Stimulated activated naive CD8-positive, alpha-beta T cell treated with anti-CD3 and anti-CD28 coated beads, Interleukin-15, Interleukin-2, amounts not matched to agents 100 ng/mL and 50 ng/mL, for 24 hours (primary cell): Measurements from ENCODE around the gene ABCD1.
"Not testable (repeated sequence)": the region's sequence is repeated elsewhere in the genome, so short reads cannot be mapped to it uniquely, and the experiment has no call there.

Source experiments
- H3K27ac Mint-ChIP-seq: one replicate; pipeline ENCODE4 v1.8.0; 2021; ENCODE audit warnings: mild to moderate bottlenecking, mixed read lengths
- H3K27me3 Mint-ChIP-seq: one replicate; pipeline ENCODE4 v1.8.0; 2021; ENCODE audit warnings: mixed read lengths
- H3K36me3 Mint-ChIP-seq: one replicate; pipeline ENCODE4 v1.8.0; 2021; ENCODE audit warnings: low read depth, mixed read lengths
- H3K4me1 Mint-ChIP-seq: one replicate; pipeline ENCODE4 v1.8.0; 2021; ENCODE audit warnings: low read depth, mixed read lengths
- H3K4me3 Mint-ChIP-seq: one replicate; pipeline ENCODE4 v1.8.0; 2021; ENCODE audit warnings: mild to moderate bottlenecking, mixed read lengths
- H3K9me3 Mint-ChIP-seq: one replicate; pipeline ENCODE4 v1.8.0; 2021; ENCODE audit warnings: mixed read lengths

ABCD1 gene

DNA sequence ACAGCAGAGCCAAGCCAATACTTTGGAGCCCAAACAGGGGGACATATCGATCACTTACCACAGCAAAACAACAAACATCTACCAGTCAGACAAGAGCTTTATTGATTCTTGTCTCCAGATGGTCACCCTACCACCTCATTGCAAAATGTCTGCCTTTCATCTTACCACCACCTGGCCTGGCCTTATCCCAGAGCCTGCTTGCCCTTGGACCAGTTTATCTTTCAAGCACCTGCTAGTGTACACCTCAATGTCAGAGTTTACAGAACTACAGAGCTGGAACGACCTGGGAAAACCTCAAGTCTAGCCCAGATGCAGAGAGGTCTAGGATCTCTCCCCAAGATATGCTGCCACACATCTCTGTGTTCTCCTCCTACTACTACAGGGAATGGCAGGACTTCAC lies 5.0 kb upstream of the ABCD1 start:
- H3K4me1 Mint-ChIP-seq = peaks cover 10% of the 10 kb centered on the region
- peaks cover 31% of the 10 kb centered on the region for H3K36me3 Mint-ChIP-seq
- H3K27me3 Mint-ChIP-seq = no peaks in the 10 kb centered on the region
- no peak overlapping the region for H3K27ac Mint-ChIP-seq
- H3K4me3 Mint-ChIP-seq = no peak overlapping the region
- H3K9me3 Mint-ChIP-seq = no peaks in the 10 kb centered on the region

DNA sequence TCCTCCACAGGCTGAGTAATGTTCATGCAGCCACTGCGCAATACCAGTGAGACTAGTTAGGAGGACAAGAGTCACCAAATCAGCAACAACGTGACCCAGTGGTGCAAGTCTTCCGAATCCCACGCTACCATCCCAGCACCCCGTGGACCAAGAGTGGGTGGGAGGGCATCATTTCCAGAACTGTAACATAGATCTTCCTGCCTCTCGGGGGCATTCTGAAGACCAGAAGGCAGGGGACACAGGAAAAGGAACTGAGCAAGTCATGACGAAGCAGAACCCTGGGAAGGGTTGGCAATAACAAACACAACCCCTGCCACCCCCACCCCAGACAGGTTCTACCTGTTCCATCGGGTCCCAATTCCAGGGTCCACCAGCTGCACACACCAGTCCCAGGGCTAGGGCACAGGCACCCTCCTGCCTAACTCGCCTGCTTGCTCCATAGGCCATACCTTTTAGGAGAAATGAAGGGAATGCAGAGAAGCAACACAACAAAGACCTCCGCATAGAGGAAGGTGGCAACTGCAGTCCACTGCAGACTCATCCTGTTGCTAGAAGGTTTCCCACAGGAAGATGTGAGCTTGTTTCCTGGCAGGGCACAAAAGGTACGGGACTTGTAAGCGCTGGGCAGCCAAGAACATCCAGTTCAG lies 1.8 kb upstream of the ABCD1 start:
- H3K9me3 Mint-ChIP-seq = no peaks in the 10 kb centered on the region
- H3K36me3 Mint-ChIP-seq = peaks cover 24% of the 10 kb centered on the region
- H3K27me3 Mint-ChIP-seq = no peaks in the 10 kb centered on the region
- peak overlapping the region; percentile 89 for H3K4me3 Mint-ChIP-seq
- H3K27ac Mint-ChIP-seq = peak overlapping the region; percentile 84
- peaks cover 24% of the 10 kb centered on the region for H3K4me1 Mint-ChIP-seq

DNA sequence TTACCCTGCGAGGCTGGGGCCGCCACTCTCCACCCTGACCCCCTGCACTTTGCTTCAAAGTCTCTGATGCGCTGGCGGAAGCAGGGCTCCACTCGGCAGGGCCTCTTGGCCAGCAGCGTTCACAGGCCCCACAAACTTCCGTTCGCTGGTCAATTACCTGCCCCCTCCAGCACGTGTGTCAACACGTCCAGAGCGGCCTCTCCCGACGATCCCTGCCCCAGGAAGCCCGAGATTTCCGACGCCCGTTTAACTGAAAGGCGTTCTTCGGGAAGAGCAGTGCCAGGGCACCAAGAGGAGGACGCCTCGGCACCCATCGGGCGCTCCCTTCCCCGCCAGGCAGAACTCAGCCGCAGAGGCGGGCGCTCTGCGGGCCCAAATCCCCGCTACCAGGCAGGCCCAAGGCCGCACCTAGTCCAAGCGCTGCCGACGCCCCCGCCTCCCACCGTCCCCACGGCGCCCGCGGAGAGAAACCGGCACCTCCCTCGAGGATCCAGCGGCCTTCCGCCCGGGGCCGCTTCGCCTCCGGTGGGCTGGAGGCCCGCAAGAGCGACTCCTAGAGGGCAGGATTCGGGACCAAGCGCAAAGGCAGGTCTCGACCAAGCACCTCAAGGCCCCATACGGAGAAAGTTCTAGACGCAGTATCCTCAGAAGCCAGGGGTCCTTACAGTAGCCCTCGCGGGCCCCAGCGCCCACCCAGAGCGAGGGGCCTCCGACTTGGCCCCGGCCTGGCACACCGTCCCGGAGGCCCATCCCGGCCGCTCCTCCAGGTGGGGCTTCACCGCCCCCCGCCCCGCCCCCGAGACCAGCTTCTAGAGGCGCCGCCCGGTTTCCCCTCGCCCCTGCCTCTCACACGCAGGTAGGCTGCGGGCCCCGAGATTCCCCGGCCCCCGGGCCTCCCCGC lies 1.1 kb upstream of the ABCD1 start:
- H3K27ac Mint-ChIP-seq = peak overlapping the region; percentile 84
- H3K9me3 Mint-ChIP-seq = no peaks in the 10 kb centered on the region
- peaks cover 25% of the 10 kb centered on the region for H3K4me1 Mint-ChIP-seq
- peaks cover 24% of the 10 kb centered on the region for H3K36me3 Mint-ChIP-seq
- H3K27me3 Mint-ChIP-seq = no peaks in the 10 kb centered on the region
- peak overlapping the region; percentile 89 for H3K4me3 Mint-ChIP-seq

DNA sequence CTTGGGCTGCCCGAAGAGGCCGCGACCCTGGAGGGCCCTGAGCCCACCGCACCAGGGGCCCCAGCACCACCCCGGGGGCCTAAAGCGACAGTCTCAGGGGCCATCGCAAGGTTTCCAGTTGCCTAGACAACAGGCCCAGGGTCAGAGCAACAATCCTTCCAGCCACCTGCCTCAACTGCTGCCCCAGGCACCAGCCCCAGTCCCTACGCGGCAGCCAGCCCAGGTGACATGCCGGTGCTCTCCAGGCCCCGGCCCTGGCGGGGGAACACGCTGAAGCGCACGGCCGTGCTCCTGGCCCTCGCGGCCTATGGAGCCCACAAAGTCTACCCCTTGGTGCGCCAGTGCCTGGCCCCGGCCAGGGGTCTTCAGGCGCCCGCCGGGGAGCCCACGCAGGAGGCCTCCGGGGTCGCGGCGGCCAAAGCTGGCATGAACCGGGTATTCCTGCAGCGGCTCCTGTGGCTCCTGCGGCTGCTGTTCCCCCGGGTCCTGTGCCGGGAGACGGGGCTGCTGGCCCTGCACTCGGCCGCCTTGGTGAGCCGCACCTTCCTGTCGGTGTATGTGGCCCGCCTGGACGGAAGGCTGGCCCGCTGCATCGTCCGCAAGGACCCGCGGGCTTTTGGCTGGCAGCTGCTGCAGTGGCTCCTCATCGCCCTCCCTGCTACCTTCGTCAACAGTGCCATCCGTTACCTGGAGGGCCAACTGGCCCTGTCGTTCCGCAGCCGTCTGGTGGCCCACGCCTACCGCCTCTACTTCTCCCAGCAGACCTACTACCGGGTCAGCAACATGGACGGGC lies 579 bp downstream of the ABCD1 start:
- Mint-ChIP-seq H3K27ac (no peak overlapping the region), H3K9me3 (no peaks in the 10 kb centered on the region), H3K36me3 (peaks cover 12% of the 10 kb centered on the region), H3K27me3 (no peaks in the 10 kb centered on the region), H3K4me1 (peaks cover 25% of the 10 kb centered on the region), H3K4me3 (peak overlapping the region; percentile 60)

DNA sequence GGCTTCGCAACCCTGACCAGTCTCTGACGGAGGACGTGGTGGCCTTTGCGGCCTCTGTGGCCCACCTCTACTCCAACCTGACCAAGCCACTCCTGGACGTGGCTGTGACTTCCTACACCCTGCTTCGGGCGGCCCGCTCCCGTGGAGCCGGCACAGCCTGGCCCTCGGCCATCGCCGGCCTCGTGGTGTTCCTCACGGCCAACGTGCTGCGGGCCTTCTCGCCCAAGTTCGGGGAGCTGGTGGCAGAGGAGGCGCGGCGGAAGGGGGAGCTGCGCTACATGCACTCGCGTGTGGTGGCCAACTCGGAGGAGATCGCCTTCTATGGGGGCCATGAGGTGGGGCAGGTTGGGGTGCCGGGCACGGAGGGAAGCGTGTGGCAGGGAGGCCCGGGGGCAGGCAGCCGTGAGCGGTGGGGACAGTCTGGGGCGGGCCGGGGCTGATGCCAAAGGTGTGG lies 1.2 kb downstream of the ABCD1 start:
- Mint-ChIP-seq H3K4me3 (peak overlapping the region; percentile 54), H3K4me1 (peaks cover 28% of the 10 kb centered on the region), H3K36me3 (peaks cover 8% of the 10 kb centered on the region), H3K9me3 (no peaks in the 10 kb centered on the region), H3K27me3 (no peaks in the 10 kb centered on the region), H3K27ac (no peak overlapping the region)

DNA sequence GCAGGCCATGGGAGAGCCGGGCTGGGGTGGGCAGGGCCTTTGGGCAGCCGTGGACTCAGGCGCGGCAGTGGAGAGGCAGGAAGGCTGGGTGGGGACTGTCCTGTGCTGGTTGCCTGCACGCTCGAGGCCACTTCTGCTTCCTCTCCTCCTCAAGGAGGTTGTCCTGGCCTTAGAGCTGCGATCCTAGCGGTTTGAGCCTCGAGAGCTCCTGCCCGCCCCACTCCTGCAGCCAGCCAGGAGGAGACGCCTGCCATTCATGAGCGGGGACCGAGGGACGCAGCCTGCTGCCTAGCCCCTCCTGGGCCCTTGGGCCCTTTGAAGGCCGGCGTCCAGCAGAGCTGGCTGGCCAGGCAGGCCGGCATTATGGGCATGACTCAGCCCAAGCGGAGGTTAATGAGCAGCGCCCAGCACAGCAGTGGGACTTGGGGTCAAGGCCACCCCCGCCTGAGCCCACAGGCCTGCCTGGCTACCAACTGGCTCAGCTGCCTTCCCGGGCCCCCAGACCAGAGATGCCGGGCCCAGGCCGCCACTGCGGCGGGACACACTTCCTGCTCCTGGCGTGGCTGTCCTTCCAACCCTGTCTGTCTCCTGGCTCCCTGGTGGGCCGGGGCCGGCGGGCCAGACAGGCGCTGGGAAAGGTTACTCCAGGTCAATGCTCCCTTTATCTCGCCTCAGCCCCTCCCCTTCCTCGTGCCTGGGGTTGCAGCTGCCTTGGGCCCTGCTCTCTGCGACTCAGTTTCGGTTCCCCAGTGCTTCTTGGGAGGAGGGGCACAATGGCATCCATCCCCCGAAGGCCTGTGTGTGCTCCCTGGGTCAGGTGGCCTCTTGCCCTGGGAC lies 1.8 kb downstream of the ABCD1 start:
- peaks cover 7% of the 10 kb centered on the region for H3K36me3 Mint-ChIP-seq
- peak overlapping the region; percentile 54 for H3K4me3 Mint-ChIP-seq
- H3K9me3 Mint-ChIP-seq = no peaks in the 10 kb centered on the region
- peaks cover 34% of the 10 kb centered on the region for H3K4me1 Mint-ChIP-seq
- H3K27me3 Mint-ChIP-seq = no peaks in the 10 kb centered on the region
- no peak overlapping the region for H3K27ac Mint-ChIP-seq

DNA sequence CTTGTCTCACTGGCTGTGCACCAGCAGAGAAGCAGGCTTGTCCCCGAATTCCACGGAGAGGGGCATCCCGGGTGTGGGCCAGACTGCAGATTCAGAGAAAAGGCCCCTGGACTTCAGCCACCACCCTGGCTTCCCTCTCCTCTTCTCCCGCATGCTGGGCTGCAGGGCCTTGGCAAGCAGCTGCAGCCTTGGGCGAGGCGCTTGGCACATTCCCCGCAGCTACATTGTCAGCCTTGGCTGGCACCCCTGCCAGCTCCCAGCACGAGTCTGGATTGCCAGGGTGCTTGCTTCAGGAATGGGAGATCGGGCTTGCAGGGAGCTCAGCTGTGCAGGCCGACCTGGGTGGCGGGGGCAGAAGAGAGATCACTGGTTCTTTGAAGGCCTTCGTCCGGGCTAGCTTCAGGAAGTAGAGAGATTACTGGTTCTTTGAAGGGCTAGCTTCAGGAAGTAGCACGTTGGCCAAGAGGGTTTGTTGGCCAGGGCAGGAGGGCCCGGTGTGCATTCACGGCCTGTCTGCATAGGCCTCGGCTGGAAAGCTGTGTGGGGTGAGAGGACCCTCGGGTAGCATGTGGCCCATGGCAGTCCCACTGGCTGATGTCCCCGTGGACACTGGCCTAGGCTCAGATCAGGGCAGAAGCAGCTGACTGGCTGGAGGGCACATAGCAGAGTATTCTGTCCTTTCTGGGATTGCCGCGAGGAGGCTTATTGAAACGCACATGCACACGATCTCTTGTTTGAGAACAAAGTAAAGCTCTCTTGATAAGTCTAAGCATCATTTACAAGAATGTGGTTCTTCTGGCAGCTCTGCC lies 2.7 kb downstream of the ABCD1 start:
- no peak overlapping the region for H3K27ac Mint-ChIP-seq
- H3K36me3 Mint-ChIP-seq = peaks cover under 1% of the 10 kb centered on the region
- H3K4me3 Mint-ChIP-seq = peak overlapping the region; percentile 54
- H3K27me3 Mint-ChIP-seq = no peaks in the 10 kb centered on the region
- H3K9me3 Mint-ChIP-seq = no peaks in the 10 kb centered on the region
- H3K4me1 Mint-ChIP-seq = peaks cover 36% of the 10 kb centered on the region

DNA sequence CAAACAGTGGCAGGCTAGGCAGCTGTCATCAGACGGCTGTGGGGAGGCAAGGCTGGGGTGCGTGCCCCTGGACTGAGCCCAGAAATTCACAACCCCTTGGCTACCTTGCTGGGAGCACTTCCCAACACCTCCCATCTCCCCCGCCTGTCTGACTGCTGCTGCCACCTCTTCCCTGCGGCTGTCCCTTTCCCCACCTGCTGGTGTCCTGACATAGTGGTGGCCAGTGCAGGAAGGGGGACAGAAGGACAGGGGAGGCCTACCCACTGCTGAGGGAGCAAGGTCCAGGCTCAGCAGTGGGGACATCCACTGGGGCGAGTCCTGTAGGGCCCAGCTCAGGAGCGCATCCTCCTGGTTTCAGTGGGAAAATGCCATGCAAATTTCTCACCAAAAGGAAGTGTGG lies 3.4 kb downstream of the ABCD1 start:
- Mint-ChIP-seq H3K27ac (no peak overlapping the region), H3K9me3 (no peaks in the 10 kb centered on the region), H3K36me3 (no peaks in the 10 kb centered on the region), H3K27me3 (no peaks in the 10 kb centered on the region), H3K4me1 (peaks cover 33% of the 10 kb centered on the region), H3K4me3 (no peak overlapping the region)

DNA sequence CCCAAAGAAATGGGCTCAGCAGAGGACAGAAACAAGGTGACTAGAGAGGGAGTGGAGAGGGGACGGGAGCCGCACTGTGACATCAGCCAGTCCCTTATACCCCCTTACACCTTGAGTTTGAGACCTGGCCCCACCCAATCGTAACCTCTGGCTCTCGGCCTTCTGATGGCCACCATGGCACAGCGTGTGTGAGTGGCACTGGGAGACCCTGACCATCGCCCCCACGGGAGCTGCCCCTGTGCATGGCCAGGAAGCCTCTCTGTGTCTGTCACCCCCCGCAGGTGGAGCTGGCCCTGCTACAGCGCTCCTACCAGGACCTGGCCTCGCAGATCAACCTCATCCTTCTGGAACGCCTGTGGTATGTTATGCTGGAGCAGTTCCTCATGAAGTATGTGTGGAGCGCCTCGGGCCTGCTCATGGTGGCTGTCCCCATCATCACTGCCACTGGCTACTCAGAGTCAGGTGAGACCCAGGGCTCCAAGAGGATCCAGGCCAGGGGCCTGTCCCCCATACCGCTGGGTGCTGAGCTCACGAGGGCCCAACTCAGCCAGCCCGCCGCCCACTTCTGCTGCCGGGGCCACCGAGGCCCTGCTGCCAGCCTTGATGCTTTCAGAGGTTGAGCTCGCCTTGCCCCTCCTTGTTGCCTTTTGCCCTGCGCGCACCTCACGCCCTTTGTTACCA lies 4.4 kb downstream of the ABCD1 start:
- H3K27ac Mint-ChIP-seq = no peak overlapping the region
- no peaks in the 10 kb centered on the region for H3K27me3 Mint-ChIP-seq
- no peak overlapping the region for H3K4me3 Mint-ChIP-seq
- peaks cover 33% of the 10 kb centered on the region for H3K4me1 Mint-ChIP-seq
- no peaks in the 10 kb centered on the region for H3K9me3 Mint-ChIP-seq
- no peaks in the 10 kb centered on the region for H3K36me3 Mint-ChIP-seq

DNA sequence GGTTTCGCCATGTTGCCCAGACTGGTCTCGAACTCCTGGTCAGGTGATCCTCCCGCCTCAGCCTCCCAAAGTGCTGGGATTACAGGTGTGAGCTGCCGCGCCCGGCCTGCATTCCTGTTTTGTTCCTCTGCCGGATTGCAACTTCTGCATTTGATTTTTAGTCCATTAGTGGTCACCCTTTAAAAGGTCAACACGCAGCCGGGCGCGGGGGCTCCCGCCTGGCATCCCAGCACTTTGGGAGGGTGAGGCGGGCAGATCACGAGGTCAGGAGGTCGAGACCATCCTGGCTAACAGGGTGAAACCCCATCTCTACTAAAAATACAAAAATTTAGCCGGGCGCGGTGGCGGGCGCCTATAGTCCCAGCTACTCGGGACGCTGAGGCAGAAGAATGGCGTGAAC lies 5.5 kb downstream of the ABCD1 start:
- not testable (repeated sequence) for H3K27ac Mint-ChIP-seq, H3K4me3 Mint-ChIP-seq, H3K36me3 Mint-ChIP-seq, H3K27me3 Mint-ChIP-seq, H3K9me3 Mint-ChIP-seq
- peaks cover 36% of the 10 kb centered on the region for H3K4me1 Mint-ChIP-seq

DNA sequence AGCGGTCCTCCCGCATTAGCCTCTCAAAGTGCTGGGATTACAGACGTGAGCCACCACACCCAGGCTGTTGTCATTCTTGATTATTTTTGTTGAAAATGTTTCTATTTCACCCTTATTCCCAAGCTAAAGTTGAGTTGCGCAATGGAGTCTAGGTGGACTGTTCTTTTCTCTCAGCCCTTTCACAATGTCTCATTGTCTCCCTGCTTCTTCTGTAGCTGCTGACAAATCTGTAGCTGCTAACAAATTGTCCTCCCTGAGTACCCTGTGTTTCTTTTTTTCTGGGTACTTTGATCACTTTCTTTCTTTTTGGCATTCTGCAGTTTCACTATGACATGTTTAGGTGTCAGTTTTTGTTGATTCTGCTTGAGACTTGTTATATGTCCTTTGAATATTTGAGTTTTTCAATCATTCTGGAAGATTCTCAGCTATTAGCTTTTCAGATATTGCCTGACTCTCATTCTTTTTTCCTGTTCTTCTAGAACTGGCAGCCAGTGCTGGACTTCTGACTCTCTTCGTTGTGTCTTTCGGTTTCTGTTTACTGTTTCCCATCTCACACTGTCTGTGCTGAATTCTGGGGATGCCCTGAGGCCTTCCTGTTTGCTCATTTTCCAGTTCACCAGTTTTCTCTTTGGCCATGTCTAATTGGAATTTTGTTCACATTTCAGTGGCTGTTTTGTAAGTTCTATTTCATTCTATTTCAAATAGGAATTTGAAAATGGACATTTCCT lies 6.6 kb downstream of the ABCD1 start:
- Mint-ChIP-seq H3K36me3 (no peaks in the 10 kb centered on the region), H3K4me3 (no peak overlapping the region), H3K27ac (peak overlapping the region; percentile 63), H3K27me3 (no peaks in the 10 kb centered on the region), H3K4me1 (peaks cover 40% of the 10 kb centered on the region), H3K9me3 (no peaks in the 10 kb centered on the region)

DNA sequence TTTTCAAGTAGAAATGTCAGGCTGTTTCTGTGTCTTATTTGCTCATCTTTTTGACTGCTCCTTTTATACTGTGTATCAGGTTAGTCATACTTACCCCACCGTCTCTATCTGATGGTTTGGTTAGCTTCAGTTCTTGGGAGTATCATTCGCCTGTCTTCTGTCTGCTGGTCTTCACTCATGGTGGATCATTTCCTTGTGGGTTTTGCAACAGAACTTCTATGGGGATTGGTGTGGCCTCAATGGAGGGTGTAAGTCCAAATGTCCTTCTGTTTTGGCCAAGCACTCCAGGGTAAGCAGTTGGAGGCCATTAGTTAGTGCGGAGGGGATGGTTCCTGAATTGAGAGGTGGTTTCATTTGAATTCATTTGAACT lies 7.2 kb downstream of the ABCD1 start:
- Mint-ChIP-seq H3K4me1 (peaks cover 38% of the 10 kb centered on the region), H3K36me3 (no peaks in the 10 kb centered on the region), H3K9me3 (no peaks in the 10 kb centered on the region), H3K4me3 (no peak overlapping the region), H3K27me3 (no peaks in the 10 kb centered on the region), H3K27ac (no peak overlapping the region)

DNA sequence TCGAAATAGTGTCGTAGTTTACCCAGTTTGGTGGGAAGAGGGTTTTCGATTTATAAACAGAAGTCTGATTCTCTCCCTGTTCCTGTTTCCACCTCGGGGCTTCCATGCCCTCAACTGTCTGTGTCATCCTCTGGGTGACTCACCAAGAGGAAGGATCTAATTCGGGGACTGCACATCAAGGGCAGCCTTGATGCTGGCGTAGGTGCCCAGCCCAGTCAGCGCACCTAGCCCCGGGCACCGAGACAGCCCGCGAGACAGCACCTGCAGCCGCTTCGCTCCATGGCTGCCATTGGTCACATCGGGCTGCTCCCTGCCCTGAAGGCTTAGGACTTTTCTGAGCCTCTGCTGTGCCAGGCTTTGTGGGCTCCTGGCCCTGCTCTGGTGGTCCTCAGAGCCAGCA lies 7.7 kb downstream of the ABCD1 start:
- Mint-ChIP-seq H3K9me3 (no peaks in the 10 kb centered on the region), H3K27ac (peak overlapping the region; percentile 40), H3K36me3 (no peaks in the 10 kb centered on the region), H3K4me1 (peaks cover 32% of the 10 kb centered on the region), H3K4me3 (no peak overlapping the region), H3K27me3 (no peaks in the 10 kb centered on the region)
